Keratinocyte (primary cell): ENCODE results near the gene FGF12.

Experiments used
- CTCF ChIP-seq, 3 experiments: IDR thresholded peaks in 1 of 3; conservative IDR thresholded peaks in 1 of 3; optimal IDR thresholded peaks in 1 of 3; 2 replicates in 2 of 3; 3 replicates in 1 of 3; pipeline versions ENCODE3 to v1.5.1; 2011; ENCODE audit warnings: low read length in 3 of 3, mild to moderate bottlenecking in 3 of 3, moderate library complexity in 2 of 3, control low read depth in 1 of 3, inconsistent platforms in 1 of 3; ENCODE audit not compliant: insufficient read depth in 2 of 3; ENCODE audit errors: extremely low read depth in 1 of 3
- EZH2 ChIP-seq: IDR thresholded peaks from one replicate; pipeline ENCODE4 v1.6.1; 2012; ENCODE audit warnings: inconsistent platforms, mild to moderate bottlenecking, low read length, moderate library complexity

DNA sequence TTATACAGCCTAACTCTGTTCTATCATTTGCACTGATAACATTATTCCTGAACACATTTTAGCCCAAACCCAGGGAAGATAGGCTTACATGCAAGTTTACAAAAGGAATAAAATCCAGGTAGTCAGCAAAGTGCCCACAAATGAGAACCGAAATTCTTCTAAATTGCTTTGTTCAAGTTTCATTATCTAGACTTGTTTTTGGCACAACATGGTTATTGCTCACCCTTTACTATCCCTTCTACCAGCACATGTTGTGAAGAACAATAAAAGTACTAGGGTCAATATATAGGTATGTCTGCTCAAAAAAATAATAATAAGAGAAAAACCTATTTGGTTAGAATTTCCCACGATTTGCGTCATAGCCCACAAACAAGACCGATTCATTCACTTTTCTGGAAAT, 430.5 kb downstream of the FGF12 start:
- no peak for TF ChIP-seq CTCF (optimal IDR thresholded peaks at IDR 0.05 in 1 of 3, IDR thresholded peaks at IDR 0.05 in 1 of 3, conservative IDR thresholded peaks at IDR 0.05 in 1 of 3; ENCODE audit: extremely low read depth in 1 of 3, insufficient read depth in 2 of 3, low read length in 3 of 3)
- no peak for TF ChIP-seq EZH2
